NCI-H1105 (cell line): ENCODE measurements around the gene HERPUD2.
"Not testable (repeated sequence)": the region's sequence is repeated elsewhere in the genome, so short reads cannot be mapped to it uniquely, and the experiment has no call there.

Experiments used
- DNase-seq: peaks from one replicate; lab custom pipeline; 2025; lab: John Stamatoyannopoulos, UW

The HERPUD2 gene

DNA sequence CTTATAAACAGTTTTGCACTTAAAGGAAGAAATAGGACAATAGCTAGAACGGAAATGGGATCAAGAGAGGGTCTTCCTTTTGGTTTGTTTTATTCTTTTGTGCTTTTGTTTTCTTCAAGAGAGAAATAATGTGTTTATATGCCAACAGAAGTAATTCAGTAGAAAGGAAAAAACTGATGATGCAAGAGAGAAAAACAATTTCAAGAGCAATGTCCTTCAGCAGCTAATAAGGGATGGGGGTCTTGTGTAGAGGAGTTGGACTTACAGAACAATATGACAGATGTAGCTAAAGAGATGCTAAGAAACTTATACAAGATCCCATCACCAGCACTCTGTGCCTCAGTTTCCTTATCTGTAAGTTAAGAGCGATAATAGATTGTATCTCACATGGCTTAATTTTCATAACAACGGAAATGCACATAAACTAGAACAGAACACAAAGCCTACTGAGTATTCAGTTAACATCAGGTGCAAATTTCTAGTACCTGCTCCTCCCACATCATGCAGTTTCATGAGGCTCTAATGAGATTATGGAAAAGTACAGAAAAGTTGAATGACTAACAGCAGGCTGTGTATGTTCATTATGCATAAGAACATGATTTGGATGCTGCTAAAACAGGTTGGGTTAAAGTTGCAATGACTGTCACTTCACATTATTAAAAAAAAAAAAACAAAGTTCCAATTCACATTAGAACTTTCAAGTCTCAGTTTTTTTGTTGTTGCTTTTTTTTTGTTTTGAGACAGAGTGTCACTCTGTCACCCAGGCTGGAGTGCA is 17.2 kb downstream of the HERPUD2 start:
- no peak for DNase-seq

DNA sequence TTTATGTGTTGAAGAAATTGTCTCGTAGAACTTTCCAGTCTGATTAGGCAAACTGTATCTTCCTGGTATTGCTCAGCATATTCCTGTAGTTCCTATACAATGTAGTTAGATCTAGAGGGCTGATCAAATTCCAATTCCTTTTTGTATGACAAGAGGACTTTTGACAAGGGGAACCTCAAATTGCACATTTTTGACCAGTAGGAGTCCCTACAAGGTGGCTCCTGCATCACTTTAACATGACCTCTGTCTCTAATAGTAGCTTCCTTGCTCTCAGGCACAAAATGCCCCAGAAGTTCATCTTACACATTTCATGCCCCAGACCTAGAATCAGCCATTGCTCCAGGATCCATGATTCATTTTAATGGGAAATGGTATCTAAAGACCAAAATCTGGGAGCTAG is 18.7 kb downstream of the HERPUD2 start:
- DNase-seq, result no peak

- no peak for DNase-seq
Measured at GRCh38 chr7:35670856-35671569, 23.9 kb downstream of the HERPUD2 start.

DNA sequence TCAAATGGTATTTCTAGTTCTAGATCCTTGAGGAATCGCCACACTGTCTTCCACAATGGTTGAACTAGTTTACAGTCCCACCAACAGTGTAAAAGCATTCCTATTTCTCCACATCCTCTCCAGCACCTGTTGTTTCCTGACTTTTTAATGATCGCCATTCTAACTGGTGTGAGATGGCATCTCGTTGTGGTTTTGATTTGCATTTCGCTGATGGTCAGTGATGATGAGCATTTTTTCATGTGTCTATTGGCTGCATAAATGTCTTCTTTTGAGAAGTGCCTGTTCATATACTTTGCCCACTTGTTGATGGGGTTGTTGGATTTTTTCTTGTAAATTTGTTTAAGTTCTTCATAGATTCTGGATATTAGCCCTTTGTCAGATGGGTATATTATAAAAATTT is 34.5 kb downstream of the HERPUD2 start:
- not testable (repeated sequence) for DNase-seq

DNA sequence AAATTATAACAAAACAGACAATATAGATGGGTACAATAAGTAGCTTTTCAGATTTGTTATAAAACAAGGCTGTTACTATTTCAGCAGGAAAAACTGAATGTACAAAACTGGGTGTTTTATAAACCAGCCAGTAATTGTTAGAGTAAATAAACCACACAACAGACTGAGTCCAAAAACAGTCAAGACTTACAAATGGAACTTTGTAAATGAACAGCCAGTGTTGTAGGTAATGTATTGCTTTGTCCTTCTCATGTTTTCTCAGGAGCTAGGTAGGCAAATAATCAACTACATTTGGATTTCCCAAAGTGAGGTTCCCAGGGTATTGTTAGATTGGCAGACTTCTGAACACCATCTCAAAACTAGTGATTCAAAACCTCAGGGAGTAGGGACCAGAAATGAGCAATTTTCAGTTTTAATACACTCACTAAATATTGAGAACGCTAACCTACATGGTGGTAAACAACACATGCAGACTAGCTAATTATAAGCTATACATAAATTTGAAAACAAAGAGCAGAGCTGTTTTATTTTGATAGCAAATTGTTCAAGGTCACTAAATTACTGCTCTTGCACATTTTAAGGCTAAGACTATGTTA is 36.2 kb downstream of the HERPUD2 start:
- no peak for DNase-seq

- DNase-seq, result no peak
Measured at GRCh38 chr7:35657125-35657524, 37.8 kb downstream of the HERPUD2 start.

DNA sequence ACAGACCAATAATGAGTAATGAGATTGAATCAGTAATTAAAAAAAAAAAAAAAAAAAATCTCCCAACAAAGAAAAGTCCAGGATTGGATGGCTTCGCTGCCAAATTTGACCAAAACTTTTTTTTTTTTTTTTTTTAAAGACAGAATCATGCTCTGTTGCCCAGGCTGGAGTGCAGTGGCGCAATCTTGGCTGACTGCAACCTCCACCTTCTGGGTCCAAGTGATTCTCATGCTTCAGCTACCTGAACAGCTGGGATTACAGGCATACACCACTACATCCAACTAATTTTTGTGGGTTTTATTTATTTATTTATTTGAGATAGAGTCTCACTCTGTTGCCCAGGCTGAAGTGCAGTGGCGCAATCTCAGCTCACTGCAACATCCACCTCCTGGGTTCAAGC is 40.4 kb downstream of the HERPUD2 start:
- not testable (repeated sequence) for DNase-seq

DNA sequence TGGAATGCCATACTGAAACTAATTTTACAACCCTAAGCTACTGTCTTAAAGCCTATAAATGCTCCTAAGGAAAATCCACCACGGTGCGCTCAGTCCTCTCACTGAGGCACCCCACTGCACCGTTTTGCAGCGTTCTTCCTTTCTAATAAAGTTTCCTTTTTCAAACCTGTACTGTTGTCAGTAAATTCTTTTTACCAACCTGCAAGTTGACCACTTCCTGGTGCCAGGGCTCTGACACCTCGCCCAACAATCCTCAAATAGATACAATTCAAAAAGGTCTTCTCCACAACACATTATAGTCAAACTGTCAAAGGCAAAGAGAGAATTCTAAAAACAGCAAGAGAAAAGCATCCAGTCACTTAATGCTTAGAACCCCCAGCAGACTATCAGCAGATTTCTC is 42.8 kb downstream of the HERPUD2 start:
- no peak for DNase-seq

GRCh38 chr7:35650751-35651150 is 44.2 kb downstream of the HERPUD2 start:
- no peak for DNase-seq

- DNase-seq, result no peak
Measured at GRCh38 chr7:35649711-35650110, 45.2 kb downstream of the HERPUD2 start.

DNA sequence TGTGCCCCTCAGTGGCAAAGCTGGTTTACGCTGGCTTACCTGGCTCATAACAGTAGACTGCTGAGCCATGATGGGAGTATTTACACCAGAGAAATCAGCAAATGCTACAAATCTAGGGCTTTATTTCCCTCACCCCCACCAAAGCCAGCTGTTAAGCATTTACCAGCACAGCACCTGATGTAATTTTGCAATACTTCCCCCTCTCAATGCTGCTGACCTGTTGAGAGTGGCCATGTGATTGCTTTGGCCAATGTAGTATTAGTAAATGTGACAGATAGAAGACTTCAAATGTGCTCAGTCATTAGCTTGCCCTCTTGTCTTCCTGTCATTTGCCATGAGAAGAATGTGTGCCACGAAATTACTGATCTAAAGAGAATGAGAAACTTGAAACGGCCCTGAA is 46.6 kb downstream of the HERPUD2 start:
- DNase-seq, result no peak

GRCh38 chr7:35647171-35647574 is 47.8 kb downstream of the HERPUD2 start:
- no peak for DNase-seq

- DNase-seq, result no peak
Measured at GRCh38 chr7:35646289-35647023, 48.5 kb downstream of the HERPUD2 start.

GRCh38 chr7:35645691-35646090 is 49.2 kb downstream of the HERPUD2 start:
- DNase-seq, result no peak

DNA sequence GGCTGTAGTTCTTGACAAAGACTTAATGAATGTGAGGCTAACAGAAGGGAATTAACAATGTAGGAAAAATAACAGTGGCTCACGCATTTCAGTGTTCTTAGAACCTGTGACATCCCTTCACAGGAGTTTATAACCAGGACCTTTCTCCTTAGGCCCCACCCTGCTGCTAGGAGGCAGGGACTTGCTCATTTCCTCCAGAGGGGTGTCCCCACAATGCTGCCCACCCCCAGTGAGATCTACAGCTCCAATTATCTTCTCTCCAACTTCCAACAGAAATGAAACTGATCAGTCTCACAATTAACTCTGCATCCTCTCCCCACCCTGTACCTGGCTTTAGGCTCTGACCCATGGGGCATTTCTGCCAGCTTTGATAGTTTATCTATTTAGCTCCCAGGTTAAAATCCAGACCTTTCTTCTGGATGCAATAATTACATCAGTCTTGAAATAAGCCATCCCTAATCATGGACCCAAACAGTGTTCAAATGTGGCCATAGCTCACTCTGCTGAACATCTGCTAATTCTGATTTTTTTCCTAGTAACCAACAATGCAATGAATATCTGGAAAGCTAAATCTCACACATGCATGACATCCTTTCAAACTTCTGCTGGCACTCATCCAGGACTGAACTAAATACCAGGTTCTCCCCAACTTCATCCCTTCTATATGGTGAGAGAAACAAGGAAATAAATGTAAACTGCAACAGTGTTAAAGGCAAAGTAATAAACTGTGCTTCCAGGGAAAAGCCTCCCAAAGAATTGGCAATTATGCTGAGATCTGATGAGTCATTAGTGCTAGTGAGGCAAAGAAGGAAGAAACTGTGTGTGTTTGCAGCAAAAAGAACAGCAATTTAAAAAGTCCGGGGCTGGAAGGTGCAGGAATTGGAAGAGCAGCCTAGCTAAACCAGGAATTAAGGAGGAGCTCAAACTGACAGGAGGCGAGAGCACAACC is 64.6 kb downstream of the HERPUD2 start:
- DNase-seq, result no peak

GRCh38 chr7:35624299-35625186 is 70.4 kb downstream of the HERPUD2 start:
- peak; percentile 25 for DNase-seq

DNA sequence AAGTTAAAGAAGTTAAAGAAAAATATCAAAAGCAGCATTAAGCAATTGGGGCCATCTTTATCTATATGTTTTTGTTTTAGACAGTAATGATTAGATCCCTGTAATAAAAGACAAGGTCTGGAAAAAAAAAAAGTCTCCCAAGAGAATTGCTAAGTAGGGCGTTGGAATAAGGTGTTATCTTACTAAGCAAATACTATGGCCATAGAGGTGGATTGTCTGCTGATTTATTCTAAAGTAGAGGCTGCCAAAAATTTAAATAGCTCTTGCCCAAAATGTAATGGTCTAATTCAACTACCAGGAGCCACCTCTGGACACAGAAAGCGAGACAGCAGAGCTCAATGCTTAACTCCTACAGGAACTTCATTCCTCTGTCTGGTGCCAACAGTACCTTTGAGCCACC is 71.6 kb downstream of the HERPUD2 start:
- DNase-seq, result no peak

DNA sequence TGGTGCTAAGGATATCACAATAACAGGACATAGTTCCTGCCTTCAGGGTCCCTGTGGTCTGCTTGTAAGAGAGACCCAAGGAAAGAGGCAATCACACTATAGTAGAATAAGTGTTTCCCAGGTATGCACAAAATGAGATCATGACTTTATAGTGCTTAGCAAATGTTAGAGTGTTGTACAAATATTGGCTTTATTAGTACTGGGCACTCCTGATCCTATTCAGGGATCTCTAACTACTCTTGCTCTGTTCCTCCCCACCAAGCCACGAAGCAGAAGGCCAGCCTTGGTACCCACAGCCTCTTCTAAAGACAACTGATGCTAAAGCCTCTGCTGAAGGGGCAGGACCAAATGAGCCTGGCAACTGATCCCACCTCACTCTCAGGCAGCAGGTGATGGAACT is 75.1 kb downstream of the HERPUD2 start:
- DNase-seq, result no peak

GRCh38 chr7:35617041-35617440 is 77.9 kb downstream of the HERPUD2 start:
- DNase-seq, result no peak

- no peak for DNase-seq
Measured at GRCh38 chr7:35613150-35613549, 81.8 kb downstream of the HERPUD2 start.
